ENCODE measurements around the gene OLFM1.
"Not testable (repeated sequence)": the region's sequence is repeated elsewhere in the genome, so short reads cannot be mapped to it uniquely, and the experiment has no call there.

OLFM1 gene

GRCh38 chr9:135110416-135110815 is 22.9 kb downstream of the OLFM1 start:
- TF ChIP-seq CTCF (IDR thresholded peaks at IDR 0.05; ENCODE audit: low read depth, low read length, missing control alignments), result no peak
- DNase-seq (ENCODE audit: extremely low read depth, low read depth), result no peak
- H3K4me3 ChIP-seq (replicated peaks; ENCODE audit: low read depth, low read length), result no peak overlapping the region

GRCh38 chr9:135111600-135111999 is 24.1 kb downstream of the OLFM1 start:
- not testable (repeated sequence) for DNase-seq (ENCODE audit: extremely low read depth, low read depth); H3K4me3 ChIP-seq (replicated peaks; ENCODE audit: low read depth, low read length)

- no peak for TF ChIP-seq CTCF (IDR thresholded peaks at IDR 0.05; ENCODE audit: low read depth, low read length, missing control alignments)
- H3K4me3 ChIP-seq (replicated peaks; ENCODE audit: low read depth, low read length), result no peak overlapping the region
- DNase-seq (ENCODE audit: extremely low read depth, low read depth), result no peak
Measured at GRCh38 chr9:135116371-135116770, 28.9 kb downstream of the OLFM1 start.

GRCh38 chr9:135116881-135117280 is 29.4 kb downstream of the OLFM1 start:
- no peak for DNase-seq (ENCODE audit: extremely low read depth, low read depth)
- H3K4me3 ChIP-seq (replicated peaks; ENCODE audit: low read depth, low read length), result no peak overlapping the region
- TF ChIP-seq CTCF (IDR thresholded peaks at IDR 0.05; ENCODE audit: low read depth, low read length, missing control alignments), result no peak

- DNase-seq (ENCODE audit: extremely low read depth, low read depth), result no peak
- H3K4me3 ChIP-seq (replicated peaks; ENCODE audit: low read depth, low read length), result no peak overlapping the region
- no peak for TF ChIP-seq CTCF (IDR thresholded peaks at IDR 0.05; ENCODE audit: low read depth, low read length, missing control alignments)
Measured at GRCh38 chr9:135117281-135117680, 29.8 kb downstream of the OLFM1 start.

GRCh38 chr9:135119496-135120064 is 32.1 kb downstream of the OLFM1 start:
- H3K4me3 ChIP-seq (replicated peaks; ENCODE audit: low read depth, low read length), result no peak overlapping the region
- no peak for TF ChIP-seq CTCF (IDR thresholded peaks at IDR 0.05; ENCODE audit: low read depth, low read length, missing control alignments)
- DNase-seq (ENCODE audit: extremely low read depth, low read depth), result no peak

GRCh38 chr9:135120249-135120648 is 32.8 kb downstream of the OLFM1 start:
- no peak for TF ChIP-seq CTCF (IDR thresholded peaks at IDR 0.05; ENCODE audit: low read depth, low read length, missing control alignments)
- no peak overlapping the region for H3K4me3 ChIP-seq (replicated peaks; ENCODE audit: low read depth, low read length)
- no peak for DNase-seq (ENCODE audit: extremely low read depth, low read depth)
